Measurements from ENCODE around the gene POLR3B.

The POLR3B gene

DNA sequence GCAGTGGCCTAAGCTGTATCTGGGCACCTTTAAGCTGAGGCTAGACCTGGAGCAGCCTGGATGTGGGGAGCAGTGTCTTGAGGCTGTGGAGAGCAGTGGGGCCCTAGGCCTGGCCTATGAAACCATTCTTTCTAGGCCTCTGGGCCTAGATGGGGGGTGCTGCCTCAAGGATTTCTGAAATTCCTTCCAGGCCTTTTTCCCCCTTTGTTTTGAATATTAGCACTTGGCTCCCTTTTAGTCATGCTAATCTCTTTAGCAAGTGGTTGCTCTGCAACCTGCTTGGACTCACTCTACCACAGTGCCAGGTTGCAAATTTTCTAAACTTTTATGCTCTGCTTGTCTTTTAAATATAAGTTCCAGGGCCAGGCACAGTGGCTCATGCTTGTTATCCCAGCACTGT is 183.7 kb downstream of the POLR3B start:
- Histone ChIP-seq H3K9ac (ENCODE audit: low read depth, low read length) (no peak overlapping the region), H3K36me3 (ENCODE audit: insufficient read depth, low read length) (no peaks in the 10 kb centered on the region), H3K9me3 (ENCODE audit: control insufficient read depth, insufficient read depth, low read length) (no peaks in the 10 kb centered on the region; the same call in none of the 2 replicates), H3K4me1 (ENCODE audit: insufficient read depth, low read length) (no peaks in the 10 kb centered on the region)

GRCh38 chr12:106551410-106551809 is 193.9 kb downstream of the POLR3B start:
- Histone ChIP-seq H3K9me3 (ENCODE audit: control insufficient read depth, insufficient read depth, low read length) (0 out of 2 replicates have a peak, but pooled peaks cover 3% of the 10 kb centered on the region), H3K36me3 (ENCODE audit: insufficient read depth, low read length) (no peaks in the 10 kb centered on the region), H3K9ac (ENCODE audit: low read depth, low read length) (no peak overlapping the region), H3K4me1 (ENCODE audit: insufficient read depth, low read length) (no peaks in the 10 kb centered on the region)

DNA sequence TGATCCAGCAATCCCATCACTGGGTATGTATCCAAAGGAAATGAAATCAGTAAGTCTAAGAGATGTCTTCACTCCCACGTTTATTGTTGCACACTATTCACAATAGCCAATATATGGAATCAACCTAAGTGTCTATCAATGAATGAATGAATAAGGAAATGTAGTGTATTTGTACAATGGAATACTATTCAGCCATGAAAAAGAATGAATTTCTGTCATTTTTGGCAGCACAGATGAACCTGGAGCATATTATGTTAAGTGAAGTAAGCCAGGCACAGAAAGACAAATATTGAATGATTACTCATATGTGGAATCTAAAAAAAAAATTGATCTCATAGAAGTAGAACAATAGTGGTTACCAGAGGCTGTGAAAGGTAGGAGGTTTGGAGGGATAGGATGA is 194.7 kb downstream of the POLR3B start:
- no peak overlapping the region for H3K9ac ChIP-seq (ENCODE audit: low read depth, low read length)
- no peaks in the 10 kb centered on the region for H3K36me3 ChIP-seq (ENCODE audit: insufficient read depth, low read length)
- H3K9me3 ChIP-seq (ENCODE audit: control insufficient read depth, insufficient read depth, low read length) = 0 out of 2 replicates have a peak, but pooled peaks cover 3% of the 10 kb centered on the region
- H3K4me1 ChIP-seq (ENCODE audit: insufficient read depth, low read length) = no peaks in the 10 kb centered on the region
